ENCODE measurements around the gene FHOD3. TPM values are rescaled to one million over a fixed set of nuclear protein-coding genes. Genes with fewer than 3 reads are reported as not detected.

Gene FHOD3
- total RNA-seq, 1 donor from 2014 or later, result 346 TPM

- Histone ChIP-seq H3K27ac (replicated peaks) (peak overlapping the region; percentile 5), H3K36me3 (no peaks in the 10 kb centered on the region), H3K4me3 (no peak overlapping the region), H3K27me3 (ENCODE audit: low read depth) (no peaks in the 10 kb centered on the region), H3K4me1 (peaks cover 55% of the 10 kb centered on the region), H3K9me3 (replicated peaks) (no peaks in the 10 kb centered on the region)
- DNase-seq, result no peak
- intact Hi-C loops (cut with micrococcal nuclease), result no loop called here
- no peak for TF ChIP-seq CTCF (IDR thresholded peaks at IDR 0.05; ENCODE audit: borderline replicate concordance)
Measured at GRCh38 chr18:36560187-36560586, 262.7 kb downstream of the FHOD3 start.

- no peak overlapping the region for H3K27ac ChIP-seq (replicated peaks)
- peaks cover 58% of the 10 kb centered on the region for H3K4me1 ChIP-seq
- H3K9me3 ChIP-seq (replicated peaks), result no peaks in the 10 kb centered on the region
- intact Hi-C loops (cut with micrococcal nuclease), result no loop called here
- TF ChIP-seq CTCF (IDR thresholded peaks at IDR 0.05; ENCODE audit: borderline replicate concordance), result no peak
- H3K36me3 ChIP-seq, result no peaks in the 10 kb centered on the region
- DNase-seq, result no peak
- H3K4me3 ChIP-seq, result no peak overlapping the region
- H3K27me3 ChIP-seq (ENCODE audit: low read depth), result no peaks in the 10 kb centered on the region
Measured at GRCh38 chr18:36561046-36561445, 263.5 kb downstream of the FHOD3 start.

- no peaks in the 10 kb centered on the region for H3K27me3 ChIP-seq (ENCODE audit: low read depth)
- no peaks in the 10 kb centered on the region for H3K36me3 ChIP-seq
- H3K9me3 ChIP-seq (replicated peaks), result no peaks in the 10 kb centered on the region
- no peak overlapping the region for H3K4me3 ChIP-seq
- H3K27ac ChIP-seq (replicated peaks), result no peak overlapping the region
- intact Hi-C loops (cut with micrococcal nuclease), result no loop called here
- no peak for DNase-seq
- H3K4me1 ChIP-seq, result peaks cover 46% of the 10 kb centered on the region
- no peak for TF ChIP-seq CTCF (IDR thresholded peaks at IDR 0.05; ENCODE audit: borderline replicate concordance)
Measured at GRCh38 chr18:36564841-36565240, 267.3 kb downstream of the FHOD3 start.

- no peak for TF ChIP-seq CTCF (IDR thresholded peaks at IDR 0.05; ENCODE audit: borderline replicate concordance)
- Histone ChIP-seq H3K36me3 (no peaks in the 10 kb centered on the region), H3K27ac (replicated peaks) (peak overlapping the region; percentile 47), H3K9me3 (replicated peaks) (no peaks in the 10 kb centered on the region), H3K4me1 (peaks cover 54% of the 10 kb centered on the region), H3K27me3 (ENCODE audit: low read depth) (no peaks in the 10 kb centered on the region), H3K4me3 (no peak overlapping the region)
- intact Hi-C loops (cut with micrococcal nuclease), result no loop called here
- DNase-seq, result no peak
Measured at GRCh38 chr18:36567800-36568199, 270.3 kb downstream of the FHOD3 start.

- intact Hi-C loops (cut with micrococcal nuclease), result no loop called here
- DNase-seq, result no peak
- H3K27ac ChIP-seq (replicated peaks), result peak overlapping the region; percentile 47
Measured at GRCh38 chr18:36568487-36568886, 271.0 kb downstream of the FHOD3 start.

More at GRCh38 chr18:36568487-36568886, 271.0 kb downstream of the FHOD3 start:
- H3K27me3 ChIP-seq (ENCODE audit: low read depth), result no peaks in the 10 kb centered on the region
- H3K4me1 ChIP-seq, result peaks cover 47% of the 10 kb centered on the region
- H3K4me3 ChIP-seq, result no peak overlapping the region
- H3K9me3 ChIP-seq (replicated peaks), result no peaks in the 10 kb centered on the region
- TF ChIP-seq CTCF (IDR thresholded peaks at IDR 0.05; ENCODE audit: borderline replicate concordance), result no peak
- H3K36me3 ChIP-seq, result no peaks in the 10 kb centered on the region

Data from left ventricle myocardium inferior (tissue), 1 donor.